Measurements from ENCODE around the gene CFAP43. TPM values are rescaled to one million over a fixed set of nuclear protein-coding genes. Genes with fewer than 3 reads are reported as not detected.
A peak's percentile ranks its signal among the peaks of the same experiment; 100 is the strongest.

CFAP43 gene
- total RNA-seq, 1 donor from 2014 or later, result 0.63 TPM

DNA sequence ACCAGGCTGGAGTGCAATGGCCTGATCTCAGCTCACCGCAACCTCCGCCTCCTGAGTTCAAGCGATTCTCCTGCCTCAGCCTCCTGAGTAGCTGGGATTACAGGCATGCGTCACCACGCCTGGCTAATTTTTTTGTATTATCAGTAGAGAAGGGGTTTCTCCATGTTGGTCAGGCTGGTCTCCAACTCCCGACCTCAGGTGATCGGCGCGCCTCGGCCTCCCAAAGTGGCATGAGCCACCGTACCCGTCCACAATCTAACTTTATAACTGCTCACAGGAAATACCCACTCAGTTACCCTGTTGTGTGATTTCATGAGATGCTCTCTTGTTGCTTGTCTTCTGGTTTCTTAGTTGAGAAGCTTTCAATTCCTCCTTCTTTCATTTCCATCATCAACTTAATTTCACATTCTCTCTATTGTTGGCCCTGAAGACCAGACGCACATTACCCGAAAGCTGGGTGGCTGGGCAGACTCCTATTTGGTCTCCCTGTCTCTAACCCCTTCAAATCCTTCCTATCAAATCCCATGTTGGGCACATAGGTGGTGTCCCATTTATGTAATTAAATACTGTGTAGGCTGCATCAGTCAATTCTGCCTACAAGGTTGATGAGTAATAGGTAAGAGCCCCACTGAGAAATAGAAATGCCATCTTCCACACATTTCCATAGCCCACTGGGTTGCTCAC is 35.7 kb upstream of the CFAP43 start:
- H3K4me3 Mint-ChIP-seq, result peak overlapping the region; percentile 94
- H3K9me3 Mint-ChIP-seq, result no peaks in the 10 kb centered on the region
- TF ChIP-seq, protein P1, sequence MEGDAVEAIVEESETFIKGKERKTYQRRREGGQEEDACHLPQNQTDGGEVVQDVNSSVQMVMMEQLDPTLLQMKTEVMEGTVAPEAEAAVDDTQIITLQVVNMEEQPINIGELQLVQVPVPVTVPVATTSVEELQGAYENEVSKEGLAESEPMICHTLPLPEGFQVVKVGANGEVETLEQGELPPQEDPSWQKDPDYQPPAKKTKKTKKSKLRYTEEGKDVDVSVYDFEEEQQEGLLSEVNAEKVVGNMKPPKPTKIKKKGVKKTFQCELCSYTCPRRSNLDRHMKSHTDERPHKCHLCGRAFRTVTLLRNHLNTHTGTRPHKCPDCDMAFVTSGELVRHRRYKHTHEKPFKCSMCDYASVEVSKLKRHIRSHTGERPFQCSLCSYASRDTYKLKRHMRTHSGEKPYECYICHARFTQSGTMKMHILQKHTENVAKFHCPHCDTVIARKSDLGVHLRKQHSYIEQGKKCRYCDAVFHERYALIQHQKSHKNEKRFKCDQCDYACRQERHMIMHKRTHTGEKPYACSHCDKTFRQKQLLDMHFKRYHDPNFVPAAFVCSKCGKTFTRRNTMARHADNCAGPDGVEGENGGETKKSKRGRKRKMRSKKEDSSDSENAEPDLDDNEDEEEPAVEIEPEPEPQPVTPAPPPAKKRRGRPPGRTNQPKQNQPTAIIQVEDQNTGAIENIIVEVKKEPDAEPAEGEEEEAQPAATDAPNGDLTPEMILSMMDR (conservative IDR thresholded peaks at IDR 0.05), result no peak
- H3K27ac Mint-ChIP-seq (ENCODE audit: unreplicated experiment), result peak overlapping the region; percentile 43
- H3K4me1 Mint-ChIP-seq, result peaks cover 21% of the 10 kb centered on the region
- peaks cover 11% of the 10 kb centered on the region for H3K27me3 Mint-ChIP-seq (ENCODE audit: low read depth)
- H3K36me3 Mint-ChIP-seq (ENCODE audit: low read depth), result peaks cover 10% of the 10 kb centered on the region
- no peak for DNase-seq (ENCODE audit: low read depth, low spot score)

DNA sequence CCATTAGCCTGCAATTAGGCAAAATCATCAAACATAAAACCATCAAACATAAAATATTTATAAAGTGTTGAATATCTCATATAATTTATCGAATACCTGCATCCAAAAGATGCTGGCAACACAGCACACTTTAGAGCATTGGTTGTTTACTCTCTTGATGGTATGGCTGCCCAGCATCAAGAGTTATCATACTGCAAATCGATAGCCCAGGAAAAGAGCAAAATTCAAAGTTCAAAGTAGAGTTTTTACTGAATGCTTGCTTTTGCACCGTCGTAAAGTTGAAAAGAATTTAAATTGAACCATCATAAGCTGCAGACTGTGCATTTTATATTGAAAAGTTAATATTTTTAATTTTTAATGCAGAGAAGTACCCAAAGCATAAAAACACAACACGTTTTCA is 32.6 kb upstream of the CFAP43 start:
- H3K4me1 Mint-ChIP-seq, result peaks cover 21% of the 10 kb centered on the region
- H3K27ac Mint-ChIP-seq (ENCODE audit: unreplicated experiment), result no peak overlapping the region
- peaks cover 3% of the 10 kb centered on the region for H3K27me3 Mint-ChIP-seq (ENCODE audit: low read depth)
- peaks cover 10% of the 10 kb centered on the region for H3K36me3 Mint-ChIP-seq (ENCODE audit: low read depth)
- no peak for DNase-seq (ENCODE audit: low read depth, low spot score)
- H3K4me3 Mint-ChIP-seq, result no peak overlapping the region
- H3K9me3 Mint-ChIP-seq, result no peaks in the 10 kb centered on the region
- TF ChIP-seq, protein P1 (conservative IDR thresholded peaks at IDR 0.05), result no peak

DNA sequence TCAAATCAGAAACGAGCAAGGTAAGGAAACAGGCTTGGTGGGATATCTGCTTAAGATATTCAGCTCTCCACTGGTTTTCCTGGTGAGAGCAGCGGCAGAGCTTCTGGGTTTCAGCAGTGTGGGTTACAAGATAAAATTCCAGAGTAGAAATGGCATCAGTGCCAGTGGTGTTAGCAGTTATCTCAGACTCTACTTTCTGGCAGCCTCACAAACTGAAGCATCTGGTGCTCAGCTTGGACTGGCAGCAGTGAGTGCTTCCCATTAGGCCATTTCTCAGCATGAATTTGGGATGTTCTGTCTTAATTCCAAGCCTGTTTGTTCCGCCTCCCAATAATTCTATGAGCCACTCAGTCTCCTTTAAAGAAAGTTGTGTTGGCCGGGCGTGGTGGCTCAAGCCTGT is 29.9 kb upstream of the CFAP43 start:
- Mint-ChIP-seq H3K4me1 (no peaks in the 10 kb centered on the region), H3K27me3 (ENCODE audit: low read depth) (no peaks in the 10 kb centered on the region), H3K9me3 (no peaks in the 10 kb centered on the region), H3K36me3 (ENCODE audit: low read depth) (peaks cover 11% of the 10 kb centered on the region), H3K4me3 (no peak overlapping the region), H3K27ac (ENCODE audit: unreplicated experiment) (no peak overlapping the region)
- TF ChIP-seq, protein P1 (conservative IDR thresholded peaks at IDR 0.05), result no peak
- no peak for DNase-seq (ENCODE audit: low read depth, low spot score)

DNA sequence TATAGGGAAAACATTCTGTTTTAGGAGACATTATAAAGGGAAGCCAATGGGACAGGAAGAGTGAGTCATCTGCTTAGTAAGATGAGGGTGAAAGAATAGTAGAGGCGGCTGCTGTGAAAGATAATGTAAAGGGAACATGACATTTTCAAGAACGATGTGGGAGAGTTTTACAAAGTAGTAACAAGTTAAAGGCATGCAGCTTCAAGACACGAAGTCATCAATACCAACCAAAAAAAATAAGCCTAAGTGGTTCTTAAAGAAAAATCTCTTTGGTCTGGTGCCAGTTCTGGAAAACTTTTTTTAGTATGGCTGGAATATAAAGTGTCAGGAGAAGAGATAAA is 28.6 kb upstream of the CFAP43 start:
- Mint-ChIP-seq H3K4me1 (peaks cover 9% of the 10 kb centered on the region), H3K27me3 (ENCODE audit: low read depth) (no peaks in the 10 kb centered on the region), H3K9me3 (no peaks in the 10 kb centered on the region), H3K27ac (ENCODE audit: unreplicated experiment) (no peak overlapping the region), H3K36me3 (ENCODE audit: low read depth) (peaks cover 9% of the 10 kb centered on the region), H3K4me3 (no peak overlapping the region)
- no peak for DNase-seq (ENCODE audit: low read depth, low spot score)
- TF ChIP-seq, protein P1 (conservative IDR thresholded peaks at IDR 0.05), result no peak

DNA sequence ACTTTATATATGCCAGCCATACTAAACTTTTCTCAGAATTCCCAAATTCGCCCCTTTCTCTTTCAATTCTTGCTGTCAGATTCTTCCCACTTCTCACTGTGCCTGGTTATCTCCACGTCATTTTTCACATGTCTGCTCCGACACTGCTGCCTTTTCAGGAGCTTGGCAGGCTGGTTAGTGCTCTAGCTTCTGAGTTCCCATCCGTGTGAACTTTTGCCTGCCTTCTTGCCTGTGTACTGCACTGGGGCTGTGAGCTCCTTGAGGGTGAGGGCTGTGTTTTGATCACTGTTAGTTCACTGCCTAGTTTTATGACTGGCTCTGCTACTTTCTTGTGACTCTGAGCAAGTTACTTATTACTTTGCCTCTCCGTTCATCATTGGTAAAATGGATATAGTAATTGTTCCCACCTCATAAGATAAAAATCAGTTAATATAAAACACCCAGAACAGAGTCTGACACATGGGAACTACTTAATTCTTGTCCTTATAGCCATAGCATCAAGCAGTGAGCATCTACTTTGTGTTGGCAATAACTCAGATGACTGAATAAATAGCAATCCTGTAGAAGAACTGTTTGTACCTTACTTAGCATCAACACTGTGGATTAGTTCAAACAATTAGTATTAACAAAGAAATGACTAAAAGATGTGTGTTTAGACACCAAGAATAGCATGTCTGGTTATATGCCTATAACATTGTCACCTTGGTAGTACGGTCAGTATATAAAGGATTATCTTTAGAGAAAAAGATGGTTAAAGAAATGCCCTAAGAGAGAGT is 28.0 kb upstream of the CFAP43 start:
- Mint-ChIP-seq H3K27me3 (ENCODE audit: low read depth) (no peaks in the 10 kb centered on the region), H3K27ac (ENCODE audit: unreplicated experiment) (no peak overlapping the region), H3K9me3 (no peaks in the 10 kb centered on the region), H3K36me3 (ENCODE audit: low read depth) (peaks cover 9% of the 10 kb centered on the region), H3K4me3 (no peak overlapping the region), H3K4me1 (peaks cover 14% of the 10 kb centered on the region)
- DNase-seq (ENCODE audit: low read depth, low spot score), result no peak
- TF ChIP-seq, protein P1 (conservative IDR thresholded peaks at IDR 0.05), result no peak
